Heart right ventricle (tissue), 16 donors: ENCODE measurements around the gene MAP2K1. TPM values are rescaled to one million over a fixed set of nuclear protein-coding genes. Genes with fewer than 3 reads are reported as not detected.

Experiments used
- ATAC-seq, 8 donors: fragments of 200-7000 bp; cut with Tn5 transposase; one replicate each; pipeline ENCODE4 v1.9.1; 2020; ENCODE audit warnings: mild to moderate bottlenecking in 8 of 8, moderate library complexity in 8 of 8, moderate number of reproducible peaks in 1 of 8
- DNase-seq, 2 donors: peaks; one replicate each; pipeline ENCODE4 v3.0.0-alpha.2; 2020
- H3K27ac ChIP-seq, 10 donors: fragments of 200-600 bp; sonication (generic) in 2 of 10; one replicate each; pipeline versions ENCODE4 v1.5.0 to v1.8.0; 2020 to 2022; ENCODE audit warnings: mild to moderate bottlenecking in 3 of 10
- H3K27me3 ChIP-seq, 7 donors: fragments of 200-600 bp; one replicate each; pipeline ENCODE4 v1.8.0; 2021 to 2022; ENCODE audit warnings: mild to moderate bottlenecking in 2 of 7
- H3K36me3 ChIP-seq, 9 donors: fragments of 200-600 bp; sonication (generic) in 1 of 9; one replicate each; pipeline versions ENCODE4 v1.5.0 to v1.8.0; 2020 to 2022; ENCODE audit warnings: mild to moderate bottlenecking in 2 of 9
- H3K4me1 ChIP-seq, 9 donors: fragments of 200-600 bp; sonication (generic) in 1 of 9; one replicate each; pipeline versions ENCODE4 v1.5.0 to v1.8.0; 2020 to 2022; ENCODE audit warnings: mild to moderate bottlenecking in 4 of 9
- H3K4me3 ChIP-seq, 10 donors: fragments of 200-600 bp; sonication (generic) in 2 of 10; one replicate each; pipeline versions ENCODE4 v1.5.0 to v1.8.0; 2020 to 2022; ENCODE audit warnings: mild to moderate bottlenecking in 7 of 10, moderate library complexity in 2 of 10
- H3K9me3 ChIP-seq, 11 donors: fragments of 200-600 bp in 10 of 11; sonication (generic) in 2 of 11; one replicate each; pipeline versions ENCODE4 v1.5.0 to v1.8.0; 2013 to 2022; ENCODE audit warnings: mild to moderate bottlenecking in 2 of 11, control low read depth in 1 of 11, moderate library complexity in 1 of 11
- WGBS, 2 donors: extraction: QIAGEN DNeasy Blood & Tissue Kit; methylation state at CpG; one replicate each; pipeline ENCODE4 v1.1.7; 2013; ENCODE audit warnings: inconsistent platforms in 1 of 2; 5-methylcytosine and 5-hydroxymethylcytosine counted together
- intact Hi-C, 10 donors: fragments of 100-400 bp; cut with DNase I; formaldehyde crosslinking; loops; one replicate each; pipeline versions ENCODE4 v1.11.1 to v1.14.2; 2022
- polyA plus RNA-seq, 2 donors: library from polyadenylated mRNA; stranded (reverse); fragments of 200-250 nt; gene quantifications; one replicate each; pipeline ENCODE4 v1.2.3, GENCODE V29; 2013
- total RNA-seq, 10 donors: library from RNA; stranded (reverse); fragmentation: NEBNext Ultra II Directional in 3 of 10; extraction: Animal tissue kit (Norgen Biotek cat#: 25700) in 3 of 10; gene quantifications; one replicate each; pipeline versions ENCODE4 v1.2.1 to v1.2.4, GENCODE V29; 2021 to 2023
- TF ChIP-seq, protein P1 (sequence below), 9 donors: fragments of 200-600 bp; sonication (generic) in 2 of 9; IDR thresholded peaks; one replicate each; pipeline versions ENCODE4 v1.5.0 to v1.8.0; 2021 to 2022; ENCODE audit warnings: antibody characterized with exemption in 9 of 9, mild to moderate bottlenecking in 5 of 9, moderate library complexity in 1 of 9
- donor health status: Arrhythmogenic right ventricular cardiomyopathy.
- donor health status: ischemic (EF 13 %, LVEDD 7.1; RV severe dilation, severe dysfunction).
- donor health status: healthy with polysubstance abuse.
- donor health status: DM: no; HTN: yes; CAD: no.
- donor health status: DM: no; HTN: no; CAD: no.
- donor health status: ischemic (EF 25% LVEDD 6.9; RV normal size, moderate dysfunction).
- donor health status: ischemic (EF 25% LVEDD 5.7; RV mildly dilated, moderate dysfunction).
- donor health status: healthy.
- donor health status: DM: yes; HTN: yes; CAD: no.
- donor health status: Ischemic cardiomyopathy.
- donor health status: ischemic (EF 35%, LVEDD 5.7; RV mildly dilated, moderate dysfunction).
- donor health status: nonischemic (EF 11% LVEDD 7.7; RV severe dilation, severe dysfunction).
- donor health status: DM: yes; HTN: yes; CAD: no.
- donor health status: PGD.
- donor health status: ischemic (EF 29% LVEDD 5.4; RV normal size, mild dysfunction).
- donor health status: nonischemic (EF 23%, LVEDD 6.1; RV moderate dilation, normal function).

The MAP2K1 gene
- total and polyA plus RNA-seq, 12 donors = 7.5 to 106 (median 44.7) TPM

DNA sequence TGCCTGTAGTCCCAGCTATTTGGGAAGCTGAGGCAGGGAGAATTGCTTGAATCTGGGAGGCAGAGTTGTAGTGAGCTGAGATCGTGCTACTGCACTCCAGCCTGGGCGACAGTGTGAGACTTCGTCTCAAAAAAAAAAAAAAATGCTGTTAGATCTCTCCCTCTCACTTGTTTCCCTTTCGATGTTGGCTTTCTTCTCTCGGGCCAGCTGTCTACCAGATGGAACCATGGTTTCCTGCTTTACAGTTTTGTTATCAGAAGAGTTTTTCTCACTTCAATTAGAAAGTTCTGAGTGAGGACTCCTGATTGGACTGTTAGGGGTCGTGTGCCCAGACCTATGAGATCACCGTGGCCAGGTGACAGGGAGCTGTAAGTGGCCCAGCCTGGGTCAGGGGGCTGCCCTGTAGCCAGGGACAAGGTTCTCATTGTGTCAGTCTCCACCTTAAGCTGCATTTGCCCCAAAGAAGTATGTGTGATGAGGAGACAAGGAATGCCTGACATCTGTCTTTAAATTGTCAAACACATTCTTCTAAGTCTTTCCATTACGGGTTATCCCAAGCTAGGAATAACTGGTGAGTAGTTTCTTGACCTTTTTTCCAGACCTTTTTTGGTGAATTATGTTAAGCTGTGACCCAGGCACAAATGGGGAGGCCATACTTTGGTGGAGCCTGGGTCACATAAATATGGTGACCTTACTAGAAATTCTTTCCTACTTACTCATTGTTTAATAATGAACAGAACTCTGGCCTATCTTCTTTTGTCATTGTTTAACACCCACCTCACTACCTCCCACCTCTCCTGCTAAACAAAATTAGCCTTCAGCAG lies 85.7 kb downstream of the MAP2K1 start:
- DNase-seq (no peak), ATAC-seq (peak; percentile 34 to 73 (median 55))
- Histone ChIP-seq H3K36me3 (peaks cover 0 to 12% (median 0%) of the 10 kb centered on the region in 9 donors), H3K9me3 (no peaks in the 10 kb centered on the region), H3K4me1 (peaks cover 0 to 27% (median 15%) of the 10 kb centered on the region in 9 donors), H3K27ac (peak overlapping the region in 5 of 10 donors; percentile 12 to 63 (median 22)), H3K27me3 (no peaks in the 10 kb centered on the region), H3K4me3 (no peak overlapping the region)
- intact Hi-C loops = no loop called here
- TF ChIP-seq, protein P1, sequence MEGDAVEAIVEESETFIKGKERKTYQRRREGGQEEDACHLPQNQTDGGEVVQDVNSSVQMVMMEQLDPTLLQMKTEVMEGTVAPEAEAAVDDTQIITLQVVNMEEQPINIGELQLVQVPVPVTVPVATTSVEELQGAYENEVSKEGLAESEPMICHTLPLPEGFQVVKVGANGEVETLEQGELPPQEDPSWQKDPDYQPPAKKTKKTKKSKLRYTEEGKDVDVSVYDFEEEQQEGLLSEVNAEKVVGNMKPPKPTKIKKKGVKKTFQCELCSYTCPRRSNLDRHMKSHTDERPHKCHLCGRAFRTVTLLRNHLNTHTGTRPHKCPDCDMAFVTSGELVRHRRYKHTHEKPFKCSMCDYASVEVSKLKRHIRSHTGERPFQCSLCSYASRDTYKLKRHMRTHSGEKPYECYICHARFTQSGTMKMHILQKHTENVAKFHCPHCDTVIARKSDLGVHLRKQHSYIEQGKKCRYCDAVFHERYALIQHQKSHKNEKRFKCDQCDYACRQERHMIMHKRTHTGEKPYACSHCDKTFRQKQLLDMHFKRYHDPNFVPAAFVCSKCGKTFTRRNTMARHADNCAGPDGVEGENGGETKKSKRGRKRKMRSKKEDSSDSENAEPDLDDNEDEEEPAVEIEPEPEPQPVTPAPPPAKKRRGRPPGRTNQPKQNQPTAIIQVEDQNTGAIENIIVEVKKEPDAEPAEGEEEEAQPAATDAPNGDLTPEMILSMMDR (IDR thresholded peaks at IDR 0.05) = no peak
- 64 to 66% methylated on average over 8 of the region's 8 CpGs for WGBS, 2 donors

DNA sequence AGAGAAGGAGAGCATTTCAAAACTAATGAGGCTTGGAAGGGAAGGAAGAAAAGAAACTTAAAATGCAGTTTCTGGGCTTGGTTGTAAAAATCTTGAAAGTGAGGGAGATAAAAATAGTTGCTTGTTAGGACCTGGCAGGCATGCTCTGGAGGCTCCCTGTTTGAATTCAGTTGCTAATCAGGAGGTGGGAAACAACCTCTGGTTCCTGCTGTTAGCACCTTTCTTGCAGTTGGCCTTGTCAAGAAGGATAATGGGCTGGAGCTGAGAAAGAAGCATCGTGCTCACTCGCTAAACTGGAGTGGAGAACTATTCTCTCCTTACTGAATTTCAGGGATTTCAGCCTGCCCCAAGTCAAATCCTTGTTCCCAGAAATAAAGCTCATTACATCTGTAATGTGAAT lies 87.4 kb downstream of the MAP2K1 start:
- H3K4me1 ChIP-seq = peaks cover 0 to 27% (median 15%) of the 10 kb centered on the region in 9 donors
- no peaks in the 10 kb centered on the region for H3K9me3 ChIP-seq
- no peak overlapping the region for H3K4me3 ChIP-seq
- ATAC-seq (no peak), DNase-seq (no peak)
- H3K36me3 ChIP-seq = peaks cover 0 to 6% (median 0%) of the 10 kb centered on the region in 9 donors
- no peaks in the 10 kb centered on the region for H3K27me3 ChIP-seq
- intact Hi-C loops = no loop called here
- TF ChIP-seq, protein P1 (IDR thresholded peaks at IDR 0.05) = no peak
- WGBS, 2 donors = 45 to 63% methylated on average over 2 of the region's 2 CpGs
- H3K27ac ChIP-seq = no peak overlapping the region

DNA sequence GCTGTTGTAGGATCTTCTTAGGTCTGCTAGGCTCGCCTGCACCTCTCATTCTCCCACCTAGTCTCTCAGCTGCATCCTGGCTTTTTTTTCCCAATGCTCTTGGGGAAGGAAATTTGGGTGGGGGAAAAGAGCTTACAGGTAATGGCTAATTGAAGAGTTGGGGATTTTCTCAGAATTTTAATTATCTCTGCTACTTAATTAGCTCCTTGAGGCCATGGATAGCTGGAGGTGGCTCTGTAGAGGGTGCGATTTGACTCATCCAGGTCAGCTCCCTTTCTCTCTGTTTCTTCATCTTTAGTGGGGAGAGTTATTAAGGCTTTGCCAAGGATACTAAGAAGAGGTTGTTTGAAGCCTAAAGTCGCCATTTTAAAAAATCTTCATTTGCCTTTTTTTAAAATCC lies 88.3 kb downstream of the MAP2K1 start:
- Histone ChIP-seq H3K27me3 (no peaks in the 10 kb centered on the region), H3K4me1 (peaks cover 0 to 27% (median 15%) of the 10 kb centered on the region in 9 donors), H3K9me3 (no peaks in the 10 kb centered on the region), H3K4me3 (no peak overlapping the region), H3K27ac (no peak overlapping the region), H3K36me3 (peaks cover 0 to 6% (median 0%) of the 10 kb centered on the region in 9 donors)
- no peak for ATAC-seq
- no peak for DNase-seq
- intact Hi-C loops = no loop called here
- TF ChIP-seq, protein P1 (IDR thresholded peaks at IDR 0.05) = no peak
- WGBS, 2 donors = 98% methylated on average over 3 of the region's 3 CpGs

DNA sequence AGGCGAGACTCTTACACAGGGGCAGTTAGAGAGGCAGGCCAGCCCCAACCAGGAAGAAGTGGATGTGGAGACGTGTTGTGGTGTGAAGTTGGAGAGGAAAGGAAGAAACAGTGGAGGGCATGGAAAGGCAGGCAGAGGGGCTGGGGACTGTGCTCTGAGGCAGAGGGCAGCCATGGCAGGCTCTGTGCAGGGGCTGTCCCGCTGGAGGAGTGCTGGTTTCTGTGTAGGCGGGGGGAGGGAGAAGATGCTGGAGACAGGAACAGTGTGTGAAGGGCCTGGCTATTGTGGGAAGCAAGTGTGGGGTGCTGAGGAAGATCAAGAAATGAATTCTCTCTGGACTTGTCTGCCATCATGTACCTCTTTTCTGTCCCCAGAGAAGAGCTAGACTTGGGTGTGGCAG lies 89.8 kb downstream of the MAP2K1 start:
- intact Hi-C loops = no loop called here
- no peak for DNase-seq
- WGBS, 2 donors = 83 to 89% methylated on average over 4 of the region's 4 CpGs
- peaks cover 0 to 27% (median 15%) of the 10 kb centered on the region in 9 donors for H3K4me1 ChIP-seq
- no peak overlapping the region for H3K4me3 ChIP-seq
- no peaks in the 10 kb centered on the region for H3K27me3 ChIP-seq
- no peaks in the 10 kb centered on the region for H3K9me3 ChIP-seq
- no peak overlapping the region for H3K27ac ChIP-seq
- TF ChIP-seq, protein P1 (IDR thresholded peaks at IDR 0.05) = no peak
- ATAC-seq = no peak
- peaks cover 0 to 7% (median 2%) of the 10 kb centered on the region in 9 donors for H3K36me3 ChIP-seq
